Measurements from ENCODE around the gene LIN54.
"Not testable (repeated sequence)": the region's sequence is repeated elsewhere in the genome, so short reads cannot be mapped to it uniquely, and the experiment has no call there.

Gene LIN54

DNA sequence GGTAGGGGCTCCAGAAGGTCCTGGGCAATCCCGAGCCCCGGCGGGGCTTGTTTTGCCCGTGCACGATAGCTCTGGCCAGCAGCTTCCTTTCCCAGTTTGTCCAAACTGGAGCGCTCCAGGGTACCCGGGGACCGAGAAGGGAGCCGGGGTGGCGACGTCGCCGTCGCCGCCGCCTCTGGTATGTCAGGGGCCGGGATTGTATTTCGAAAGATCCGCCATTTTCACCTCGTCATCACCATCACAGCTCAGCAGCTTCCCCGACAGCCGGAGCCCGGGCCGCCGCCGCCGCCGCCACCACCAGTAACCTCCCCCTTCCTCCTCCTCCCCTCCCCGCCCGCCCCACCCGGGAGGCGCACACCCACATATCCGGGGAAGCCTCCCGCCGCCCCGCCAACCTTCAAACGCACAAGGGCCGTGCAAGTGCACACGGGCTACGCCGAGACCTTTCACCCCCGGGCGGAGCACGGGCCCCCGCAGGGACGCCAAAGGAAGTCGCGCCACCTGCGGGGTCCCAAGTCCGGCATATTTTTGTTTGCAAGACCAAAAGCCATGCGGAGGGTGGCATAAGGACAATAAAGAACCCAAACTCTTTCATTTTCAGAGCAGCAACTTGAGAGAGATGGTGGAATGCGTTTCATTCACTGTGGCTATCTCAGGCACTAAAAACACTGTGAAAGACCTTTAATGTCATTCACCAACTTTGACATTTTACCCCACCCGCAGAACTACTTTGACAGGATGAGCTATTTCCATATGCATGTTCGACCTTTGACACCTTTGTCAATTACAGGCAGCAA is at the start of gene LIN54:
LIN54 (minus strand) TSS at position 302 of the 797 bp plus-strand sequence. CDS start 25,979 bp downstream, outside the sequence.
- peak; percentile 89 for DNase-seq

DNA sequence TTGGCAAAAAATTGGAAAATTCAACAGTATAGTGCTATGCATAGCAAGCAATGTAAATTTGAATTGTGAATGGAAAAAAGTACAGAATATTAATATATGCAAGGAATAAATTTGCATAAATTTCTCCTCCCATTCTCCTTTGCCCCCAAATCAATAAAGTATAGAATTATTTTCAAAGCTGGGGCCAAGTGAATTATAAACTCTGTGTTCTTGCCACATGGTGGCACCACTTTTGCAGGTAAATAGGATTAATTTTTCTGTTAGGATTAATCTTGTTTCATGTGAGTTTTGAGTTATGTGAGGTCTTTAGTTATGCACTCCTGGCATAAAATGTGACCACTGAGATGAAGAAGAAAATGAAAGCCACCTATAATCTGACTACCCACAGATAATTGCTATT is 44.3 kb upstream of the LIN54 start:
- no peak for DNase-seq

DNA sequence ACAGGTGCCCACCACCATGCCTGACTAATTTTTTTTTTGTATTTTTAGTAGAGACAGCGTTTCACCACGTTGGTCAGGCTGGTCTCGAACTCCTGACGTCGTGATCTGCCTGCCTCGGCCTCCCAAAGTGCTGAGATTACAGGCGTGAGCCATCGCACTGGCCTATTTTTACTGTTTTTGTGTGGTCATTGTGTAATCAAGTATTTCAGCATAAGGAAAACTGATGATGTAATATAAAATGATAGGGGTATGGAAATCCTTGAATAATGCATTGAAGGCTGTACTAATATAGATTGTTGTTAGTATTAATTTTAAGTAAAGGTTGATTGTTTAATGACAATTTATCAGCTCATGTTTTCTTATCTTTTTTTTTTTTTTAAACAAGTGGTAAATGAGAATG is 38.2 kb upstream of the LIN54 start:
- DNase-seq: not testable (repeated sequence)

DNA sequence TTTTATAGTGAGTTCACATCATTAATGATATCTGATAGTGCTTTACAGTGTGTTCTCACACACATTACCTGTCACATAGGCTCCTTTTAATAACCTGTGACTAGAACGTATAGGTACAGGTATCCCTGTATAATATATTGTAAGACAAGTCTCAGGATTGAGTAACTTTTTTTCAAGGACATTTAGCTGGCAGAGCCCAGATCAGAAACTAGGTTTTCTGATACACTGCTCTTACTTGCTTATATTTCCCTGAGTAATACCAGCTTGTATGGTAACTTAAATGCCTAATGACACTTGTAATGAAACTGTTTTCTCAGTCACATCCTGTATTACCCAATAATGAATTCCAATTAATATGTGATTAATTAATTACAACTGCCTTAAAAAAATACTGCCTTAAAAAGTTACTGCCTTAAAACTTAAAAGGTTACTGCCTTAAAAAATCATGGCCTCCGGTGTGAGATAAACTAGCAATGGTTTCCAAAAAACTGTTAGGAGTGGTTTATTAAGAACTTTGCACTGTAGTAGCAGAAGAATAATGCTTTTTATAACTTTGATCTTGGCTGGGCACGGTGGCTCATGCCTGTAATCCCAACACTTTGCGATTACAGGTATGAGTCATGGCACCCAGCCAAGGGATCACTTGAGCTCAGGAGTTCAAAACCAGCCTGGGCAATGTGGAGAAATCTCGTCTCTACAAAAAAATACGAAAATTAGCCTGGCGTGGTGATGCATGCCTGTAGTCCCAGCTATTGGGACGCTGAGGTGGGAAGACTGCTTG is 36.3 kb upstream of the LIN54 start:
- no peak for DNase-seq

DNA sequence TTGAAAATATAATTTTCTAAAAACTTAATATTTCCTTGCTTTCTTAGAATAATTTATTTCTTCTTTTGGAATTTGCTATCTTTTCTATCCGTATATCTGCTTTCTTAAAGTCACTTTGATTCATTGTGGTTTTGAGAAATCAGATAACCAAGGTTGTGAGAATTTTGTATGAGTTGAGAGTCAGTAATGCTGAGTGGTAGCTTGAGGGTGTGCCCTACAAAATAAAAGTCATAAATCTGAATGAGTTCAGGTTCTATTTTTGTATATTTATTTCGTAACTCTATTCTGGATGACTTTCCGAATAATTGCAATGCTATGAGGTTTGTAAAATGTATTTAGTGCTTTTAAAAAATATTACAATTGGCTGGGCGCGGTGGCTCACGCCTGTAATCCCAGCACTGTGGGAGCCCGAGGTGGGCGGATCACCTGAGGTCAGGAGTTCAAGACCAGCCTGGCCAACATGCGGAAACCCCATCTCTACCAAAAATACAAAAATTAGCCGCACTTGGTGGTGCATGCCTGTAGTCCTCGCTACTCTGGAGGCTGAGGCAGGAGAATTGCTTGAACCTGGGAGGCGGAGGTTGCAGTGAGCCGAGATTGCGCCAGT is 33.3 kb upstream of the LIN54 start:
- DNase-seq: no peak

DNA sequence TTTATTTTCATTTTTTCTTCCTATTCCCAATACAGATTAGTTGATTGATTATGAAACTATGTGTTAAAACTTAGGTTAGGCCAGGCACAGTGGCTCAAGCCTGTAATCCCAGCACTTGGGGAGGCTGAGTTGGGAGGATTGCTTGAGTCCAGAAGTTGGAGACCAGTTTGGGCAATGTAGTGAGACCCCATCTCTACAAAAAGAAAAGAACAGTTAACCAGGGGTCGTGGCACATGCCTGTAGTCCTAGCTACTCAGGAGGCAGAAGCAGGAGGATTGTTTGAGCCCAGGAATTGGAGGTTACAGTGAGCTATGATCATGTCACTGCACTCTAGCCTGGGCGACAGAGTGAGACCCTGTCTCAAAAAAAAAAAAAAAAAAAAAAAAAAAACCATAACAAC is 32.5 kb upstream of the LIN54 start:
- not testable (repeated sequence) for DNase-seq

DNA sequence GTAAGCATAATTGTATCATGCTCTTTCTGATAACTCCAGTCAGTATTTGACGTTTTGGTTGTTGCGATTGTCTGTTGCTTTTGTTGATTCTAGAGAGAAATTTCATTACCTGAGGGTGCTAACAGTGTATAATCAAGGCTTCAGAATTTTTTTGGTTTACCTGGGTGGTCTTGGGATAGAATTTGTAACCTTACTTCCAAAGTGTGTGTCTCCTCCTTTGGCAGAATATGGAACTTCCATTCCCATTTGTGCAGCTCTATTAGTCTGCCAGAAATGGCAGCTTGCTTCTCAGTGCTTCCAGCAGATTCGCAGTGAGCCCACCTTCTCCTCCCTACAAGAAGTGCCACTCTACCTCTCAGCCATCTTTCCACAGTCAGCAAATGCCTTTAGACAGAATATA is 29.6 kb upstream of the LIN54 start:
- no peak for DNase-seq

DNA sequence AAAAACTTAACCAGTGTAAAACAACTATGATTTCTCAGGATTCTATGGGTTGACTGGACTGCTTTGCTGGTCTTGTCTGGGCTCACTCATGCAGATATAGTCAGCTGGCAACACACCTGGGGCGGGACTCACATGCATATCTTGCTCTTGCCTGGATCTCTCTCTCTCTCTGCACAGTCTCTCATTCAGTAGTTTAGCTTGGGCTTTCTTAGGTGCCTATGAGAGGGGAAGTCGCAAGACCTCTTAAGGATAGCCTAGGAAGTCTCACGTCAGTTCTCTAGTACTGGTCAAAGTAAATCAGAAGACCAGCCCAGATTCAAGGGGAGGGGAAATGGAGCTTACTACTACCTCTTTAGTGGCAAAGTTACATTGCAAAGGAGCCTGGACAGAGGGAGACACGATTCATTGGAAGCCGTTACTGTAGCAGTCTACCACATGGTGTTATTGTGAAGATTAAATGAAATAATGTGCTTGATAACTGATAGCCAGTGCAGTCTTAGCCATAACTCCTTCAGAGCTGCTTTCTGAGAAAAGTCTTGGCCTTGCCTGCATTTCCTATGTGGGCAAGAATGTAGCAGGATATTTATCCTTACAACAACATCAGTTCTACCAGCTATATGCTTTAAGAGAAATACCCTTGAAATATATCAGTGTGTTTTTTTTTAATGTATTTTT is 26.5 kb upstream of the LIN54 start:
- peak; percentile 52 for DNase-seq

DNA sequence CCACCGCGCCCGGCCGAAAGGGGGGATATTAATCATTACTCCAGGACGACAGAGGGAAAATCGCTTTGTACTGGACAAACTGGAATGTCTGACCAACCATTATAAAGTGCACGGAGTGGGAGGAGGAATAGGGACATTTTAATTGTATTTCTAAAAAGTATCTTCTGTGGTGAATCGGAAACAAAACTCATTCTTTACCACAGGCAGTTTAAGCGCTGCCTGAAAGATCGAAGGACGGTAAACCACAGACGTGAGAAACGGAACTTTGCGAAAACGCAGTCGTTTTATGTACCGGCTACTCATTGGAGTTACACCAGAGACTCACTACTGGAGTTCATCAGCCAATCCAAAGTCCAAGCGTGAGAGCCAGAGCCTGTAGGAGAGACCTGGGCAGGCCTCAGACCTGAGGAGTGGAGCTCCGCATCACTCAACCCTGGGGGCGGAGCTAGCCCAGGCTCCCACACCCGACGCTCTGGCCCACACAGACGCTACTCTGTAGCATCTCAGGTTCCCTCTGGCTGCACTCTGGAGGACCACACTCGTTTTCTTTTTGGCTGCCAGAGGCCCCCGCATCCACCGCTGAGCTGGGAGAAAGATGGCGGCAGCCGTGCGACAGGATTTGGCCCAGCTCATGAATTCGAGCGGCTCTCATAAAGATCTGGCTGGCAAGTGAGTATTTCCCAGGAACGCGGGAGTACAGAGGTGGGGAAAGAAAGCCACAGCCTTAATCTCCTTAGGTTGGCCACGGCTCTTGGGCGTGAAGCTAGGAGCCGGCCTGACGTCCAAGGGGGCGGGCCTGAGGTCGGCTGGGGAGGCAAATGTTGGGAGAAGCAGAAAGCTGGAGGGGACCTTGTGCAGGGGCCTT is 24.2 kb upstream of the LIN54 start, which contains the start of gene COPS4:
COPS4 (plus strand) TSS at position 554 of the 865 bp plus-strand sequence; CDS start at position 596, 42 bp downstream.
- peak; percentile 99 for DNase-seq

DNA sequence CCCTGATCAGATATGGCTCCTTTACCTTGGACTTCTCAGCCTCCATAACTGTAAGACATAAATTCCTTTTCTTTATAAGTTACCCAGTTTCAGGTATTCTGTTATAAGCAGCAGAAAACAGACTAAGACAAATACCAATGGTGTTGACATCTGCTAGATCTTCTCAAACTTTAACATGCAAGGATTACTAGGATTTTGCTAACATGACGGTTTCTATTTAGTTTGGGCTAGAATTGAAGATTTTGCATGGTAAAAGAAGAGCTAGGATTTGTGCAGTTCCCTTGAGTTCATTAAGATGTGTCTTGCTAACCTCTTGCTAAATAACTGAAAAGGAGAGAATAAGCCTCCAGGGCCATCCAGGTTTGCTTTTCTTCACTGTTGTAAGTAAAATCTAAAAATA is 19.1 kb upstream of the LIN54 start:
- no peak for DNase-seq

DNA sequence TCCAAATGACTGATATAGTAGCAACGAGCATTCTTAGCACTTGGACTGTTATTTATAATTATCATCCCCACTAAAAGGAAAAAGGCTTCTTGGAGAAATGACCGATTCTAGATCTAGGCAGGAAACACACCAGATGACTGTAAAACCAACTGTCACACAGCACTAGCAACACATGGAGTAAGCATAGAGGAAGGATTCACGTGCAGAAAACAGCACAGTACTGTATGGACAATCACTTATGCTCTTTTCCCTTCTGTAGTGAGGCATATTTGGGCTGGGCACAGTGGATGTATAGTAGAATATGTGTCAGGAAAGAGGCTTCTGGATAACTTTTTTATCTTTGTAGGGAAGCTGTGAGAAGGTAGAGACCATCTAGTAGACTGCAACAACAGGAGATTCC is 18.4 kb upstream of the LIN54 start:
- DNase-seq: no peak

DNA sequence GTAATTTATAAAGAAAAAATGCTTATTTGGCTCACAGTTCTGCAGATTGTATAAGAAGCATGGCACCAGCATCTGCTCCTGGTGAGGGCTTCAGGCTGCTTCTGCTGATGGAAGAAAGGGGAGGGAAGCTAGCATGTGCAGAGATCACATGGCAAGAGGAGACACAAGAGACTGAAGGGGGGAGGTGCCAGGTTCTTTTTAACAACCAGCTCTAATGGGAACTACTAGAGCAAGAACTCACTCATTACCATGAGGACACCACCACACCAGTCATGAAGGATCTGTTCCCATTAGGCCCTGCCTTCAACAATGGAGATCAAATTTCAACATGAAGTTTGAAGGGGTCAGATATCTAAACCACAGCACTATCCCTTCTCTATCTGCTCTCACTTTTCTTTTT is 14.9 kb upstream of the LIN54 start:
- no peak for DNase-seq

DNA sequence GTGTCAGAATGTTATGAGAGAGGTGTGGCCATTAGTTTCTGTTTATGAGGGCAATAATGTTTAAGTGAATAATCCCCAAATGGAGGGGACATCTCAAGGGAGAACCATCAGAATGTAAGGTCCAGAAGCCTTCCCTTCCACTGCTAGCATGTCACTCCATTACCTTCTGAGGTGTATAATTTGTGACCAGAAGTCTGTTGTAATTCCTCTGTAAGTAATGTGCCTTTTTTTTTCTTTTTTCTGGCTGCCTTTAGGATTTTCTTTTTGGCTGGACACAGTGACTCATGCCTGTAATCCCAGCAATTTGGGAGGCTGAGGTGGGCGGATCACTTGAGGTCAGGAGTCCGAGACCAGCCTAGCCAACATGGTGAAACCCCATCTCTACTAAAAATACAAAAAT is 13.6 kb upstream of the LIN54 start:
- DNase-seq: no peak

DNA sequence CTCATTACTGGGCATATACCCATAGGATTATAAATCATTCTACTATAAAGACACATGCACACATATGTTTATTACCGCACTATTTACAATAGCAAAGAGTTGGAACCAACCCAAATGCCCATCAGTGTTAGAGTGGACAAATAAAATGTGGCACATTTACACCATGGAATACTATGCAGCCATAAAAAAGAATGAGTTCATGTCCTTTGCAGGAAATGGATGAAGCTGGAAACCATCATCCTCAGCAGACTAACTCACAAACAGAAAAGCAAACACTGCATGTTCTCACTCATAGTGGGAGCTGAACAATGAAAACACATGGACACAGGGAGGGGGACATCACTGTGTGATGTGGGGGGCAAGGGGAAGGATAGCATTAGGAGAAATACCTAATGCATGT is 13.0 kb upstream of the LIN54 start:
- DNase-seq: not testable (repeated sequence)

DNA sequence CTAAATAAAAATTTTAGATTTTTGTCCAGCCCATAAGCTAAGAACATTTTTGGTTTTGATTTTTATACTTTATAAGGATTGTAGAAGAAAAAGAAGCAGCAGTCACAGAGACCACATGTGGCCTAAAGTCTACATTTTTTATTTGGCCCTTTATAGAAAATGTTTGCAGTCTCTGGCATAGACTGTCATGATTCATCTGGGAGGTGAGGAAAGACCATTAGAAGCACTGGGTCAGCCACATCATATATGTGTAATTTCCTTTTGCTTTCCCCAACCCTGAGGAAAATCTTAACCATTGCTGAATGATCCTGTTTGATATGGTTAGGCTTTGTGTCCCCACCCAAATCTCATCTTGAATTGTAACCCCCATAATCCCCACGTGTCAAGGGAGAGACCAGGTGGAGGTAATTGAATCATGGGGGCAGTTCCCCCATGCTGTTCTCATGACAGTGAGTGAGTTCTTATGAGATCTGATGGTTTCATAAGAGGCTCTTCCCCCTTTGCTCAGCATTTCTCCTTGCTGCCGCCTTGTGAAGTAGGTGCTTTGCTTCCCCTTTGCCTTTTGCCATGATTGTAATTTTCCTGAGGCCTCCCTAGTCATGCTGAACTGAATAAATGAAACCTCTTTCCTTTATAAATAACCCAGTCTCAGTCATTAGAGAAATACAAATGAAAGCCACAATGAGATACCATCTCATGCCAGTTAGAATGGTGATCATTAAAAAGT is 12.3 kb upstream of the LIN54 start:
- no peak for DNase-seq

DNA sequence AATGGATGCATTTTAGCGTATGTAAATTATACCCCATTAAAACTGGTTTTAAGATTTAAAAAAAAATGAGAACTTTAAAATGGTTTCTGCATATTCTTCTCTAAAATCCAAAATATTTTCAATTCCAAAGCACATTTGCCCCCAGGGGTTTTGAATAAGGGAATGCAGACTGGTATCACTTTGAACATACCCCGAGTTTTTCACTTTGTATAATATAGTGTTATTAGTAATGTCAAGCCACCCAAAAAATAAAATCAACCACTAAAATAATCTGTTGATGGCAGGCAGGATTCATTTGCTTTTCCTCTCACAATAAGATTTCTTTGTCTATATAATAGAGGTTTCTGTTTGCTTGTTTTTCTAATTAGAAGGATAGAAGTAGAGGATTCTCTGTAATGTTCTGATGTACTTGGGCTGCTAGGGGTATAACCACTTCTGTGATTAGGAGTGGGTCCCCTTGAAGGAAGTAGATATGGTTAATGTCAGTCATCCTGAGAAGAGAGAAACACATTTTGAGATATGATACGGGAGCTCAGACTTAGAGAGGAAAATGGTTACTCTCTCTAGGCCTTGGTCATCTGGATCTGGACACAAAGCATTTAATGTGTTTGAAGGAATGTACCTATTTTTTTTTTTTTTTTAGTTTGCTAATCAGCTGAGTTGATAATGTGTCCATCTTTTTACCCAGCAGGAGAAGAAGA is 9.3 kb upstream of the LIN54 start:
- no peak for DNase-seq

DNA sequence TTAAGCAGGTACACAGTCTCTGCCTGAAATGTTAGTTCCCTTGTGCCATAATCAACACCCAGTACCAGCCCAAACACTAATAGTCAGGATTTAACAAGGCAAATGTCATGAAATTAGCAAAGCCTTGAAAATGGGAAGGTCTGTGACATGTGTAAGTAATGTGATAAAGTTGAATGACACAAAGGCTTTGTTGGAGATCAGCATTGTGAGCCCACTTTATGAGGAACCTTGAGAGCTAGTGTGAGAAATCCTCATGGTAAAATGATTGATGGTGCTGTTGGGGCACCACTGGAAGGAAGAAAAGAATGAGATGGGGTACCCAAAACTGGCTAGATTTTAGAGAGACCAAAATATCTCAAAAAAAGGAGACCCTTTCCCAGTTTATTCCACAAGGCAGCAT is 3.3 kb upstream of the LIN54 start:
- no peak for DNase-seq

DNA sequence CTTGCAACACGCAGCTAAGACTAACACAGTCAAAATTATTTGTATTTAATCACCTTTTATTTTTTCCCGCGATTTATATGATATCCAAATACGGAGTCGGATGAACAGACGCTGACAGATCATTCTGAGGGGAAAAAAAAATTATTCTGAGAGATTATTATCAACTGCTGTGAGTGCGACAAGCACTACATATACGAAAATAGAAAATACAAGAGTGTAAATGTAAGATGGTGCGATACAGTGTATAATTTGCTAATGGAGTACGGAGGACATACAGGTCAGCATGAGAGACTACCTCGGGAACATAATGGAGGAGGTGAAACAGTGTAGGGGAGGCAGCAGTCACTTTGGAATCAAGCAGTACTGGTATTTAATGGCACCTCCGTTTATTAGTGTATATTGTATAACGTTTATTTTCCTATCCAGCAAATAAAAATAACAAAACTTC is 2.8 kb upstream of the LIN54 start:
- no peak for DNase-seq

DNA sequence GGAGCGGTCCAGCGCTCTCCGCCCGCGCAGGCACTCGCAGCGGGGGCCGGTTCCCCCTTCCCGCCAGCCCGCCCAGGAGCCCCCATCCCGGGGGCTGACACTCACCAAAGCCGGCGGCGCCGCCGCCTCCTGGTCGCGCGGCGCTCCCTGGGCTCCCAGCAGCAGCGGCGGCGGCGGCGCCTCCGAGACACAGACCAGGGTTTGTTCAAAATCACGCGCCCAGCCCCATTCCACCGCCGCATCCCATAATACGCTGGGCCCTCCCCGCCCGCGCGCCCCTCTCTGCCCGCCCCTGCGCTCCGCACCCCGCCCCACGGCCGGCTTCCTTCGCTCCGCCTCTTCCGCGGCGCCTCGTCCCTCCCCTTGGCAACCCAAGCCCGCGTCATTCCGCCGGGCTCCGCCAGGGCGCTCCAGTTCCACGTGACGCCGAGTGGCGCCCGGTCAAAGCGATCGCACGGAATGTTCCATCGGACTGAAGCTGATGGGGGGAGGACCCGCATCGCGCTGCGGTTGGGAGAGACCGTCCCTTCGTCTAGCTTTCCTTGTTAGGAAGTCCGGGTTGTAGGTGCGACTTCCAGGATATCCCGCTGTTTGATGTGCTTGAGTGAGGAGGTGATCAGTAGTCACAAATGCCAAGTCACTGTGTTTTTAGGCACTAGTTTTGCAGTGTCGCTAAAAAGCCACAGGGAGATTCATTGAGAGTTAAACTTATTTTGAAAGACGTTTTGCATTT is 2.2 kb upstream of the LIN54 start:
- peak; percentile 99 for DNase-seq

DNA sequence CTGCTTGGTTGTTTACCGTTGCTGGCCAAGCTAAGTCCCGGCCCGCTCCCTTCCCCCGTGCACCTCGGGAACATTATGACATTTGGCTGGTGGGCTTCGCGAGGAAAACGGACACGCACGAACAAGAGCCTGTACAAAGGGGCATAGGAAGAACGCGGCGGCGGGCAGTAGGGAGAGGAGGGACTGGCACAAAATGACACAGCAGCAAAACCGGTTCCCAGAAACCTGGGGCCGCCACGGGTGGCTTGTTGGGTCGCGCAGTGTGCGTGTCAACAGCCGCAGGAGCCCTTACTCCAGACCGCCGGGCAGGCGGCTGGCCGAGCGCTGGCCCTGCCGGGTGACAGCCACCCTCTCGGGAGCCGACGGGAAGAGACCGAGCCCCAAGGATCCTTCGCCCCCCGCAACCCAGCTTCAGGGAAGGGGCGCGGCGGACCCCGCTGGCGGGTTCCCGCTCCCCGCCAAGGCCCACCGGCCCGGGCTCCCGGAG is 1.6 kb upstream of the LIN54 start:
- peak; percentile 79 for DNase-seq
